ENCODE results near the gene TMEM181.
"Not testable (repeated sequence)": the region's sequence is repeated elsewhere in the genome, so short reads cannot be mapped to it uniquely, and the experiment has no call there.

The TMEM181 gene

DNA sequence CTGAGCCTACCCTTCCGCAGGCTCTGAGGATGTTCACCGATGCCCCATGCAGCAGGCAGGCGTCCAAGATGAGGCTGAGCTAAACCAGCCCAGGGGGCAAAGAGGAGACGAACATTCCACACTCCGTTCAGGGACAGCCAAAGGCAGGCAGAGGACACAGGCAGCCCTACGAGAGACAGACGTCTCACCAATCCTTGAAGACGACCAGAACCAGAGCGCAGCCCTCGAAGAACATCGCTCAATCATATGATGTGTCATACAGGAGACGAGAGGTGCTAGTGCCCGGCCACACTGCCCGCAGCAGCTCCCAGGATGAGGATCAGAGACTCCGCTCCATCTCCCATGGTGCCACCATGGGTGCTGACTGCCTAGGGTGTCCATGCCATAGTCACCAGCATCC is 35.6 kb upstream of the TMEM181 start:
- no peak for DNase-seq (ENCODE audit: low spot score in 2 of 2)
- no peaks in the 10 kb centered on the region for H3K36me3 ChIP-seq (replicated peaks)
- no peaks in the 10 kb centered on the region for H3K27me3 ChIP-seq (ENCODE audit: low read depth)
- no peaks in the 10 kb centered on the region for H3K4me1 ChIP-seq
- H3K4me3 ChIP-seq: no peak overlapping the region
- no peaks in the 10 kb centered on the region for H3K9me3 ChIP-seq
- in situ Hi-C loops (cut with MboI; ENCODE audit: low sequenced_read_pairs): no loop called here

DNA sequence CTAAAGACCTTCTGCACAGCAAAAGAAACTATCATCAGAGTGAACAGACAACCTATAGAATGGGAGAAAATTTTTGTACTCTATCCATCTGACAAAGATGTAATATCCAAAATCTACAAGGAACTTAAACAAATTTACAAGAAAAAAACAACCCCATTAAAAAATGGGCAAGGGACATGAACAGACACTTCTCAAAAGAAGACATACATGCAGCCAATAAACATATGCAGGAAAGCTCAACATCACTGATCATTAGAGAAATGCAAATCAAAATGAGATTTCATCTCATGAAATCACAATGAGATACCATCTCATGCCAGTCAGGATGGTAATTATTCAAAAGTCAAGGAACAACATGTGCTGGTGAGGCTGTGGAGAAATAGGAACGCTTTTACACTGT is 32.0 kb upstream of the TMEM181 start:
- DNase-seq (ENCODE audit: low spot score in 2 of 2); H3K9me3 ChIP-seq; H3K4me1 ChIP-seq; in situ Hi-C loops (cut with MboI; ENCODE audit: low sequenced_read_pairs); H3K27me3 ChIP-seq (ENCODE audit: low read depth); H3K36me3 ChIP-seq (replicated peaks); H3K4me3 ChIP-seq: not testable (repeated sequence)

DNA sequence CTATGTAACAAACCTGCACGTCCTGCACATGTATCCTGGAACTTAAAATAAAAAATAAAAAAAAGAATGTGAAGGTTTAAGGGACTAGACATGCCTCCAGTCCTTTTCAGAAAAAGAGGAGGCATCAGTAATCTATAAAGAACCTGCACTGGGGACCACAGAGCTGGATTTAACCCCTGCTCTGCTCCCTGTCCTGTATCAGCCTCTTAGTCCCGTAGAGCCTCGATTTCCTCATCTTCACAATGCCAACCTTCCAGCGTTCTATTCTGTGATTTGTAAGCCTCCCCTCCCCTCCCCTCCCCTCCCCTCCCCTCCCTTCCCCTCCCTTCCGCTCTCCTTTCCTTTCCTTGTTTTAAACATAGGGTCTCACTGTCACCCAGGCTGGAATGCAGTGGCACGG is 31.1 kb upstream of the TMEM181 start:
- Histone ChIP-seq H3K4me1 (no peaks in the 10 kb centered on the region), H3K9me3 (no peaks in the 10 kb centered on the region), H3K27me3 (ENCODE audit: low read depth) (no peaks in the 10 kb centered on the region), H3K36me3 (replicated peaks) (no peaks in the 10 kb centered on the region), H3K4me3 (no peak overlapping the region)
- DNase-seq (ENCODE audit: low spot score in 2 of 2): no peak
- in situ Hi-C loops (cut with MboI; ENCODE audit: low sequenced_read_pairs): no loop called here

DNA sequence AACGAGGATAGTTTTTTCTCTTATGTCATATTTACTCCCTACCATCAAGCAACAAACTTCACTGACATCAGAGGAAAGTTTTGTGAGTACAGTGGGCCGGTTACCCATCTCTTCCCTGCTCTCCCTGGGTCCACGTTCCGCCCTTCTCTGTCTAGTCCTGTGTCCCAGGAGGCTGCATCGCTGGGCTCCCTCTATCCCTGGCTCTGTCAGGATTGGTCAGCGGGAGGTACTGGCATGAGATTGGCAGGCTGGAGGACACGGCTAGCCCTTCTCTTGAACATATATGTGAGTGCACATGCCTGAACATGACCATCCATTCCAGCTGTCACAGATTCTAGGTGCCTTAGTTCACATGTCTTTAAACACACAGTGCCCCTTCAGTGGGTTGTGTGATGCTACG is 30.3 kb upstream of the TMEM181 start:
- H3K27me3 ChIP-seq (ENCODE audit: low read depth): no peaks in the 10 kb centered on the region
- DNase-seq (ENCODE audit: low spot score in 2 of 2): no peak
- no peak overlapping the region for H3K4me3 ChIP-seq
- no peaks in the 10 kb centered on the region for H3K9me3 ChIP-seq
- no peaks in the 10 kb centered on the region for H3K36me3 ChIP-seq (replicated peaks)
- in situ Hi-C loops (cut with MboI; ENCODE audit: low sequenced_read_pairs): no loop called here
- H3K4me1 ChIP-seq: no peaks in the 10 kb centered on the region

DNA sequence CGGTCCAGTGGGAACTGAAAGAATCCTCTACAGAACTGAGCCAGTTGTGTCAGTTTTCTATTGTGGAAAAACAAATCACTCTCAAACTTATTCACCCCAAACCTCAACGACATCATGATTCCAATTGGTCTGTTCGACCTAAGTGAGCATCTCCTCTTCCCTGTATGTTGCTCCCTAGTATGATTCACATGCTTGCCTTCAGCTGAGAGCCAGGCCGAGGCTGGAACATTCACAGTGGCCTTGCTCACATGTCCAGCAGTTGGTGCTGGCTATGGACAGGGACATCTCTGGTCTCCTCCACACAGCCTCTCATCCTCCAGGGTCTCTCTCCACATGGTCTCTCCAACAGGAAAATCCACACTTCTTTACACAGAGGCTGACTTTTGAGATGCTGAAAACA is 28.3 kb upstream of the TMEM181 start:
- H3K27me3 ChIP-seq (ENCODE audit: low read depth): no peaks in the 10 kb centered on the region; the same call in 1 of the 2 replicates
- no peak overlapping the region for H3K4me3 ChIP-seq
- no peaks in the 10 kb centered on the region for H3K9me3 ChIP-seq
- H3K4me1 ChIP-seq: peaks cover 3% of the 10 kb centered on the region; the same call in 1 of the 2 replicates
- H3K36me3 ChIP-seq (replicated peaks): no peaks in the 10 kb centered on the region
- no peak for DNase-seq (ENCODE audit: low spot score in 2 of 2)
- in situ Hi-C loops (cut with MboI; ENCODE audit: low sequenced_read_pairs): no loop called here

DNA sequence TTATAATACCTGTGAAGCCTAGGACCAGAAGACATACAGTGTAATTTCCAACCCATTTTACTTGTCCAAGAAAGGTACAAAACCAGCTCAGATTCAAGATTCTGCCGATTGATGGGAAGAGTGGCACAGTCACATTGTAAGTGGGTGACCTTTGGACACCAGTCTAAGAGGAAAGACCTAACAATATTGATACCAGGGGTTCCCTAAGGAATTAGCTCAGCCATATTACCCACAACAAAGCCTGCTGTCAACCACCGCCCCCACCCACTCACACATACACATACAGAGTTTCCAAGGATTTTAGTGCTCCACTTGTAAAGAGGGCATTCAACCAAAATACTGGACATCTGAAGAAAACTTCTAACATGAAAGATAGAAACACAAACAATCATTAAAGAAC is 27.9 kb upstream of the TMEM181 start:
- no peak for DNase-seq (ENCODE audit: low spot score in 2 of 2)
- Histone ChIP-seq H3K4me3 (no peak overlapping the region), H3K36me3 (replicated peaks) (no peaks in the 10 kb centered on the region), H3K4me1 (peaks cover 3% of the 10 kb centered on the region; the same call in 1 of the 2 replicates), H3K9me3 (no peaks in the 10 kb centered on the region), H3K27me3 (ENCODE audit: low read depth) (no peaks in the 10 kb centered on the region; the same call in 1 of the 2 replicates)
- in situ Hi-C loops (cut with MboI; ENCODE audit: low sequenced_read_pairs): no loop called here

DNA sequence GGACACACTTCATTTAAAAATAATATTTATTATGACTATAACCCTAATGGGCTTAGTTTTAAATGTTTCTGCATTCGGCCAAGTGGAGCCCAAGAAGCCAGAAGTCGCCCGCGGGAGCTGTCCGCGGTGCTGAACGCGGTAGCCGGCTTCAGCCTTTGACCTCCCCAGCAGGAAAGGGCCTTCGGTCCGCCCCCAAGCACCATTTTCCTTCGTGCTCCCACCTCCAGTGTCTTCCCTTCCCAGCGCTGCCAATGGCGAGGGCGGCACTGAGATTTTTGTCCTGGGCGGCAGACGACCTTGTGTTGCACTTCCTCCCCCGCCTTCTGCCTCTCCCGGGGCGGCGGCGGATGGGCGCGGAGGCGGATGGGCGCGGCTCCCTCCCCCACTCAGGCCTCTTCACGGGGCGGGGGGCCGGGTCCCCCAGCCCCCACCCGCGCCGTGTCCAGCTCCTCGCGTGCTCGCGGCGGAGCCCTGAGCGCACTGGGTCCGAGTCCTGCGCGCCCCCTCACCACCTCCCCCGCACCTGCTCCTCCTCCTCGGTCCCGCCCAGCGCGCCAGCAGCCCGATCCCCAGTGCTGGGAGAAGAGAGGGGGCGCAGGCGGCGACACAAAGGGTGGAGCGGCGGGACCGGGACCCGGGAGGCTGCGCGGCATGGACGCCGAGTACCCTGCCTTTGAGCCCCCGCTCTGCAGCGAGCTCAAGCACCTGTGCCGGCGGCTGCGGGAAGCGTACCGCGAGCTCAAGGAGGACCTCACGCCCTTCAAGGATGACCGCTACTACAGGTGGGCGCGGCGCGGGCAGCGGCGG is 23.6 kb upstream of the TMEM181 start:
- in situ Hi-C loops (cut with MboI; ENCODE audit: low sequenced_read_pairs): no loop called here
- H3K9me3 ChIP-seq: no peaks in the 10 kb centered on the region
- peaks cover 3% of the 10 kb centered on the region; the same call in 1 of the 2 replicates for H3K4me1 ChIP-seq
- peaks cover 3% of the 10 kb centered on the region; the same call in 1 of the 2 replicates for H3K27me3 ChIP-seq (ENCODE audit: low read depth)
- peak overlapping the region; percentile 52 for H3K4me3 ChIP-seq
- no peaks in the 10 kb centered on the region for H3K36me3 ChIP-seq (replicated peaks)
- peak; percentile 56 to 88 for DNase-seq (ENCODE audit: low spot score in 2 of 2)

DNA sequence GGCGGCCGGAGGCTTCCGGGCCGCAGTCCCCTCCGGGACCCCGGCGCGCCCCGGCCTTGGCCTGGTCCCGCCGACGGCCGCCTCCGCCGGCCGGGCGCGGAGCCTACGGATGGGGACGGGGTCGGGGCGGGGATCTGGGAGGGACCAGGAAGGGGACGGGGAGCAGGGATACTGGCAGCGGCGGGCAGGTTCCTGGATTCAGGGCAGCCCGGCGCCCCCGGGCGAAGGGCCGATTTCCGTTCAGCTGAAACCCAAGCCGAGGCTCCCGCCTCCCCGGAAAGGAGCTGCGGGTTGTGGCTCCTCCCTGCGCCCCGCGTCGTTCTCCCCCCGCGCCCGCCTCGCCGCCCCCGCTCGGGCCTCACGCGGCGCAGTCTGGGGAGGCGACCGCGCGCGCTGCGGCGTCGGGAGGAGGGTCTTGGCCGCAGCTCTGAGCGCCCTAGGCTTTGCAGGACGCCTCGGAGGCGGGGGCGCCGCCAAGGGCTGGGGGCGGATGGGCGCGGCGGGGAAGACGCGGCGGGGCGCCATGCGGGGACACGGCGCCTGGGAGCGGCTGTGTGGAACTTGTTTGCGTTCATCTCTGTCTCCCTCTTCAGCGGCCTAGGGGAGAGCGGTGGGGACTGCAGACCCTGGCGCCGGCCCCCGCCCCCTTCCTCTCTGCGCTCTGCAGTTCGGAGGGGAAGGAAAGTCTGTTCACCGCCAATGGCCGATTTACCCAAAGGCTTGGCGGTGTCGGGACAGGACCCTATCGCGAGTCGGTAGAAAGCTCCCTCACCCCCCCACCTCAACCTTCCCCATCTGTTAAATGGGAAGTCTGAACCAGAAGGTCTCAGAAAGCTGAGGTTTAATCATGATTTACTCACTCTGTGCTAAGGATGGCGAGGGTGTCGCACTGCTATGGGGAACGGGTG is 22.7 kb upstream of the TMEM181 start:
- DNase-seq (ENCODE audit: low spot score in 2 of 2): peak; percentile 34 to 70
- no peaks in the 10 kb centered on the region for H3K9me3 ChIP-seq
- H3K4me1 ChIP-seq: peaks cover 3% of the 10 kb centered on the region; the same call in 1 of the 2 replicates
- in situ Hi-C loops (cut with MboI; ENCODE audit: low sequenced_read_pairs): no loop called here
- no peaks in the 10 kb centered on the region for H3K36me3 ChIP-seq (replicated peaks)
- peak overlapping the region; percentile 52 for H3K4me3 ChIP-seq
- H3K27me3 ChIP-seq (ENCODE audit: low read depth): peaks cover 3% of the 10 kb centered on the region; the same call in 1 of the 2 replicates

DNA sequence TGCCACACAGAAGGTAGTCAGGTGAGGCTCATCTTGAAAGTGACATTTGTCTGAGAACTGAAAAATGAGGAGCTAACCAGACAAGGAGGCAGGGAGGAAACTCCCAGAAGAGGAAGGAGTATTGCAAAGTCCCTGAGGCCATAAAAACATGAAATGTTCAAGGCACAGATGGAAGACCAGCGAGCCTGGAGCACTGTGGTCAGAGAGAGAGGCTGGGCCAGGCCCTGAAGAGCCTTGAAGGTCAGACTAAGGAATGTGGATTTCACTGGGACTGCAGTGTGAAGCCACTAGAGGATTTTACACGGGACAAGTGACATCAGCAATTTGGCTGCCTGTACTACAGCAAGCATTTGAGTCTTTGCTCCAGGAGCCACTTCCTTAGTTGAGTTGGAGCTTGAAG is 21.1 kb upstream of the TMEM181 start:
- Histone ChIP-seq H3K27me3 (ENCODE audit: low read depth) (peaks cover 3% of the 10 kb centered on the region; the same call in 1 of the 2 replicates), H3K4me3 (no peak overlapping the region), H3K36me3 (replicated peaks) (no peaks in the 10 kb centered on the region), H3K4me1 (peaks cover 3% of the 10 kb centered on the region; the same call in 1 of the 2 replicates), H3K9me3 (no peaks in the 10 kb centered on the region)
- in situ Hi-C loops (cut with MboI; ENCODE audit: low sequenced_read_pairs): no loop called here
- no peak for DNase-seq (ENCODE audit: low spot score in 2 of 2)

DNA sequence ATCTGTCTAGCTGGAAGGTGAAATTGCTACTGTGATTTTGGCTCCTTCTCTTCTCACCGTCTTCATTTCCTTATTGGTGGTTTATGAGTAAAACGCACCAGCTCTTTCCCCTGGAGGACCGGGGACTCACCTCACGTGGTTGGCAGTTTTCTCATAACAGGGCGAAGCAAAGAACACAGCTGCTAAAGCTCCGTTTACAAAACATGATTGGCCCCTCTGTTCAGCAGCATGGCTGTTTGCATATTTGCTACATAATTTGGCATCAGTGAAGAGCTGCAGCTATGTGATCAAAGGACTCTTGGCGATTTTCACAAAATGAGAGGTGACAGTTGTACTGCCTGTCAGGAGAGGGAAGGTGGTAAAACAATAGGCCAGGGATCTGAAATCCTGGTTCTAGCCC is 20.5 kb upstream of the TMEM181 start:
- in situ Hi-C loops (cut with MboI; ENCODE audit: low sequenced_read_pairs): no loop called here
- H3K27me3 ChIP-seq (ENCODE audit: low read depth): peaks cover 3% of the 10 kb centered on the region; the same call in 1 of the 2 replicates

DNA sequence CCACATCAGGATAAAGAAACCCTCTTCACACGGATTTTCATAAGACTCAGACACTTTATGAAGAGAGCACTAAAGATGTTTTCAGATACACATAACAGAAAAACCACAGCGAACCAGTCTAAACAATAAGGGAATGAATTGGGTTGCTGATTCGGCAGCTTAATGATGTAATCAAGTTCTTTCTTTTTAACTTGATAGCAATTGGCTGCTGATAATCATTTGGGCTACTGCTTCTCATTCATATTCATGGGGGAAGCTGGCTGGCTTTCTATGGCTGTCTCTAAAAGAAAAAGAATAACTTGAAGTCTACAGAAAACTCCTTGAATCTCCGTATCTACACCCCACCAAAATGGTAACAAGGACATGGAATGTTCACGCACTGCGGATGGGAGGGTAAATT is 20.0 kb upstream of the TMEM181 start:
- H3K27me3 ChIP-seq (ENCODE audit: low read depth): peaks cover 3% of the 10 kb centered on the region; the same call in 1 of the 2 replicates
- H3K9me3 ChIP-seq: no peaks in the 10 kb centered on the region
- no peak for DNase-seq (ENCODE audit: low spot score in 2 of 2)
- peaks cover 3% of the 10 kb centered on the region; the same call in 1 of the 2 replicates for H3K4me1 ChIP-seq
- in situ Hi-C loops (cut with MboI; ENCODE audit: low sequenced_read_pairs): no loop called here
- no peaks in the 10 kb centered on the region for H3K36me3 ChIP-seq (replicated peaks)
- H3K4me3 ChIP-seq: no peak overlapping the region

More for the DNA sequence above, 20.5 kb upstream of the TMEM181 start:
- Histone ChIP-seq H3K4me3 (no peak overlapping the region), H3K36me3 (replicated peaks) (no peaks in the 10 kb centered on the region), H3K4me1 (peaks cover 3% of the 10 kb centered on the region; the same call in 1 of the 2 replicates), H3K9me3 (no peaks in the 10 kb centered on the region)
- no peak for DNase-seq (ENCODE audit: low spot score in 2 of 2)

DNA sequence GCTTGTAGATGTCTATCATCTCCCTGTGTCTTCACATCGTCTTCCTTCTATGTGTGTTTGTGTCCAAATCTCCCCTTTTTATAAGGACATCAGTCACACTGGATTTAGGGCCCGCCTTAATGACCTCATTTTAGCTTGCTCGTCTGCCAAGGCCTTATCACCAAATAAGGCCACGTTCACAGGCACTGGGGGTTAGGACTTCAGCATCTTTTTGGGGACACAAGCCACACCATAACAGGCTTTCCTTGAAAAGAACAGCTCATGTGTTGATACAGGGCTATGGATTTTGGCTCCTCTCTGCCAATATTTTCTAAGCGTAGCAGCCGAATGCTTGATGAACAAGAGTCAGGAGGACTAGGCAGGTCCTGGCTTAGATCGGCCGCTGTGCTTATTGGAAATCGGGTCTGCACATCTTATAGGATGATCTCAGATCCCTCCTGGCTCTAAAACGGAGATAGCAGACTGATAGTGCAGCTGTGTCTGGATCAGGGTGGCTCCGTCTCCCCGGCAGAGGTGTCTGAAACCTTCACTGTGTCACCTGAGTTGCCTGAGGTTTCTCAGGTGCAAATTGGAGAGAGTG is 16.2 kb upstream of the TMEM181 start:
- in situ Hi-C loops (cut with MboI; ENCODE audit: low sequenced_read_pairs): no loop called here
- H3K27me3 ChIP-seq (ENCODE audit: low read depth): no peaks in the 10 kb centered on the region
- no peaks in the 10 kb centered on the region for H3K4me1 ChIP-seq

DNA sequence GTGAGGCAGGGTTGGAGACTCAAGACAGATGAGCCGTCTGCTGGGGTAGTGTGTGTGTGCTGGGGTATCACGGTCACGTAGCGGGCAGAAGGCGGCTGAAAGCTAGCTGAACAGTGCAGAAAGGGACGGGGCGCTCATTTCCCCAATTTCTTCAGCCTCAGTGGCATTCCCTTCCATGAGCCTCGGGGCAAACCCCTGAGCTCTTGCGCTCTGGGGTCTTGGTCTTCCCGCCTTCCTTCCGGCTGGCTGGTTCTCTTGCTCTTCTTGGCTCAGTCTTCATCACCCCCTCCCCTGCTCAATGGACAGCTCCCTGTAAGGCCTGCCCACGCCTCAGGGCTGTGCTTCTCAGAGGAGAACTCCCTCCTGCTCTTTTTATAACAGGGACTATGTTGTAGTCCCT is 15.5 kb upstream of the TMEM181 start:
- no peaks in the 10 kb centered on the region for H3K9me3 ChIP-seq
- no peaks in the 10 kb centered on the region for H3K36me3 ChIP-seq (replicated peaks)
- in situ Hi-C loops (cut with MboI; ENCODE audit: low sequenced_read_pairs): no loop called here
- H3K4me3 ChIP-seq: no peak overlapping the region
- no peaks in the 10 kb centered on the region for H3K27me3 ChIP-seq (ENCODE audit: low read depth)
- no peaks in the 10 kb centered on the region for H3K4me1 ChIP-seq
- no peak for DNase-seq (ENCODE audit: low spot score in 2 of 2)

More for the DNA sequence above, 16.2 kb upstream of the TMEM181 start:
- Histone ChIP-seq H3K4me3 (no peak overlapping the region), H3K36me3 (replicated peaks) (no peaks in the 10 kb centered on the region), H3K9me3 (no peaks in the 10 kb centered on the region)
- no peak for DNase-seq (ENCODE audit: low spot score in 2 of 2)

Data from HAP-1 (cell line).